HCT116 (cell line): ENCODE data around the gene DLG2. TPM values are rescaled to one million over a fixed set of nuclear protein-coding genes. Genes with fewer than 3 reads are reported as not detected.

Experiments
- ATAC-seq: fragments of 200-7000 bp; cut with Tn5 transposase; 2 replicates; pipeline ENCODE4 v1.9.1; 2020; ENCODE audit warnings: mild to moderate bottlenecking, moderate library complexity
- BruUV-seq: library from RNA; stranded (reverse); fragments of 400-500 nt; replicated peaks from 2 replicates; lab custom pipeline; 2021; lab: Mats Ljungman, UMichigan
- CTCF ChIA-PET: fragments of 300-600 bp; sonication (Branson Sonifier 250); formaldehyde crosslinking; loops from one replicate; lab custom pipeline; 2021; ENCODE audit warnings: antibody characterized with exemption; lab: Charles Lee
- POLR2A ChIA-PET: fragments of 300-600, 350-600 bp; sonication (Branson Sonifier 250); formaldehyde crosslinking; loops from one replicate; lab custom pipeline; 2021; ENCODE audit warnings: antibody characterized with exemption; lab: Charles Lee
- RAD21 ChIA-PET, 2 experiments: fragments of 300-600 bp; sonication (Branson Sonifier 250); formaldehyde crosslinking; loops; one replicate each; lab custom pipeline; 2023; ENCODE audit warnings: low total read pairs in 2 of 2; ENCODE audit not compliant: uncharacterized antibody in 2 of 2, unreplicated experiment in 2 of 2, low non-redundant PET in 1 of 2; lab: Charles Lee
- DNase-seq: peaks from one replicate; pipeline ENCODE4 v3.0.0-alpha.2; 2010; ENCODE audit warnings: low read depth, low spot score
- H2AFZ ChIP-seq: fragments of 200-600 bp; shearing (Covaris generic), sonication (generic); 2 replicates; pipeline ENCODE4 v1.6.1; 2017; ENCODE audit warnings: low read depth, mixed run types, mixed read lengths, antibody characterized with exemption, low read length; ENCODE audit not compliant: poor library complexity, severe bottlenecking
- H3K27ac ChIP-seq: 2 replicates; pipeline ENCODE4 v1.5.1; 2012; ENCODE audit warnings: low read depth, low read length
- H3K27me3 ChIP-seq: fragments of 200-600 bp; sonication (generic); 2 replicates; pipeline ENCODE4 v1.6.1; 2016; ENCODE audit warnings: mixed run types, low read length, mixed read lengths; ENCODE audit not compliant: insufficient read depth
- H3K36me3 ChIP-seq, 2 experiments: fragments of 200-500 bp in 1 of 2; fragments of 200-600 bp in 1 of 2; sonication (Bioruptor generic) in 1 of 2; sonication (generic) in 1 of 2; 2 replicates each; pipeline versions ENCODE4 v1.5.1 to v1.6.1; 2014 to 2016; ENCODE audit warnings: low read length in 2 of 2, inconsistent platforms in 1 of 2, mixed read lengths in 1 of 2, mixed run types in 1 of 2; ENCODE audit not compliant: insufficient read depth in 2 of 2, control insufficient read depth in 1 of 2
- H3K4me1 ChIP-seq, 2 experiments: fragments of 200-600 bp in 1 of 2; sonication (generic) in 1 of 2; 2 replicates each; pipeline versions ENCODE4 v1.5.1 to v1.6.1; 2012 to 2017; ENCODE audit warnings: low read length in 2 of 2, inconsistent platforms in 1 of 2, mild to moderate bottlenecking in 1 of 2, mixed read lengths in 1 of 2, mixed run types in 1 of 2, moderate library complexity in 1 of 2; ENCODE audit not compliant: insufficient read depth in 2 of 2, control insufficient read depth in 1 of 2
- H3K4me2 ChIP-seq: fragments of 200-600 bp; sonication (generic); 2 replicates; pipeline ENCODE4 v1.6.1; 2017; ENCODE audit warnings: mixed run types, low read length, mixed read lengths
- H3K4me3 ChIP-seq, 2 experiments: fragments of 200-600 bp in 1 of 2; sonication (generic) in 1 of 2; replicated peaks in 1 of 2; 2 replicates each; pipeline ENCODE4 v1.5.1; 2011 to 2016; ENCODE audit warnings: low read length in 2 of 2, control low read depth in 1 of 2, low read depth in 1 of 2, mild to moderate bottlenecking in 1 of 2, mixed read lengths in 1 of 2, mixed run types in 1 of 2
- H3K79me2 ChIP-seq: fragments of 200-600 bp; sonication (generic); 2 replicates; pipeline ENCODE4 v1.6.1; 2017; ENCODE audit warnings: mild to moderate bottlenecking, mixed run types, low read length, moderate library complexity, mixed read lengths; ENCODE audit not compliant: insufficient read depth
- H3K9ac ChIP-seq: fragments of 200-600 bp; sonication (generic); 2 replicates; pipeline ENCODE4 v1.6.1; 2016; ENCODE audit warnings: low read length, mixed read lengths
- H3K9me2 ChIP-seq: fragments of 200-600 bp; sonication (generic), shearing (Covaris generic); 2 replicates; pipeline ENCODE4 v1.6.1; 2017; ENCODE audit warnings: mixed run types, mild to moderate bottlenecking, moderate library complexity; ENCODE audit not compliant: insufficient read depth
- H3K9me3 ChIP-seq, 2 experiments: fragments of 200-500 bp in 1 of 2; fragments of 200-600 bp in 1 of 2; sonication (Bioruptor generic) in 1 of 2; sonication (generic) in 1 of 2; 2 replicates each; pipeline ENCODE4 v1.6.1; 2014 to 2017; ENCODE audit warnings: low read length in 2 of 2, mixed read lengths in 2 of 2, inconsistent platforms in 1 of 2, low read depth in 1 of 2, mild to moderate bottlenecking in 1 of 2, mixed run types in 1 of 2, moderate library complexity in 1 of 2; ENCODE audit not compliant: control insufficient read depth in 1 of 2, insufficient read depth in 1 of 2
- H4K20me1 ChIP-seq: fragments of 200-600 bp; sonication (generic), shearing (Covaris generic); 2 replicates; pipeline ENCODE4 v1.6.1; 2017; ENCODE audit warnings: mixed run types, mild to moderate bottlenecking, moderate library complexity; ENCODE audit not compliant: insufficient read depth
- CEBPB ChIP-seq: IDR thresholded peaks from 2 replicates; pipeline ENCODE4 v1.6.1; 2012; ENCODE audit warnings: low read depth
- EGR1 ChIP-seq: IDR thresholded peaks from 2 replicates; pipeline ENCODE4 v1.6.1; 2012; ENCODE audit warnings: low read depth
- EZH2 ChIP-seq: fragments of 200-600 bp; sonication (generic); IDR thresholded peaks from 2 replicates; pipeline ENCODE4 v1.6.1; 2017; ENCODE audit warnings: antibody characterized with exemption, mixed run types
- EZH2phosphoT487 ChIP-seq: fragments of 200-600 bp; IDR thresholded peaks from 2 replicates; pipeline ENCODE4 v1.6.1; 2018; ENCODE audit warnings: antibody characterized with exemption, borderline replicate concordance
- JUND ChIP-seq: IDR thresholded peaks from 2 replicates; pipeline ENCODE4 v1.6.1; 2012
- POLR2A ChIP-seq: IDR thresholded peaks from 2 replicates; pipeline ENCODE4 v1.7.0; 2011; ENCODE audit warnings: borderline replicate concordance; ENCODE audit not compliant: insufficient read depth, insufficient read length; ENCODE audit errors: extremely low read depth
- SIN3A ChIP-seq: IDR thresholded peaks from 2 replicates; pipeline ENCODE4 v1.6.1; 2012; ENCODE audit warnings: low read depth
- ZBTB33 ChIP-seq: IDR thresholded peaks from 2 replicates; pipeline ENCODE4 v1.6.1; 2011; ENCODE audit warnings: mild to moderate bottlenecking, low read length, moderate library complexity; ENCODE audit not compliant: insufficient replicate concordance; ENCODE audit errors: extremely low read depth
- ZNF274 ChIP-seq: fragments of 200-500 bp; sonication (Bioruptor generic); IDR thresholded peaks from 2 replicates; pipeline ENCODE4 v1.6.1; 2014; ENCODE audit warnings: mild to moderate bottlenecking, low read depth, low read length, inconsistent platforms
- intact Hi-C: fragments of 100-400 bp; cut with micrococcal nuclease; formaldehyde crosslinking; loops from 2 replicates; pipeline ENCODE4 v1.10.0; 2022
- total RNA-seq: library from RNA; stranded (reverse); gene quantifications from one replicate; pipeline ENCODE4 v1.2.1, GENCODE V29; 2021; ENCODE audit not compliant: unreplicated experiment
- TF ChIP-seq, protein P1 (sequence below): IDR thresholded peaks from 2 replicates; pipeline ENCODE4 v1.6.1; 2012

DLG2 gene
- total RNA-seq, 1 experiment from 2014 or later = 2.4 TPM

DNA sequence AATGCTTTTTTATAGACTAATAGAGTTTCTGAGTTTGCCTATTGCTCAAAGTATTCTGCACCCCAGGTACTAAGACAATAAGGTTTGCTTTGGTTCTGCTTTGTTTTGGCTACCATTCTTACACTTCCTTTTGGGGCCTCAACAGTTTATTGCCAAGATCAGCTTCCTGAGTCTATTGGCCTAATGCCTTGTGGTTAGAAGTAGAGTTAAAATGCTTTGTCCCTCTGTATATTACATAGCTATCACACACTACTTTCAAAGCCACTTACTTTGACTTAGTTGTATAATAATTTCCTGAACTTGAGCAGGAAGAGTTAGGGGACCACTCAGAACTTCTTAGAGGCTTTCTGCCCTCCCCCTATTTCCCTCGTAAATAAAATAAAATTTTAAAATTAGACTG is 96.5 kb downstream of the DLG2 start:
- intact Hi-C loops = no loop called here
- H4K20me1 ChIP-seq = no peaks in the 10 kb centered on the region
- H3K27ac ChIP-seq = no peak overlapping the region
- H3K27me3 ChIP-seq = no peaks in the 10 kb centered on the region
- no peaks in the 10 kb centered on the region for H3K4me1 ChIP-seq
- H3K79me2 ChIP-seq = no peaks in the 10 kb centered on the region
- BruUV-seq = no TSS peak
- no peaks in the 10 kb centered on the region for H3K36me3 ChIP-seq
- DNase-seq = no peak
- ChIA-PET RAD21 (no interaction called here), CTCF (no interaction called here), POLR2A (no interaction called here)
- H3K4me3 ChIP-seq = no peak overlapping the region
- H3K9me3 ChIP-seq = no peaks in the 10 kb centered on the region
- no peak overlapping the region for H2AFZ ChIP-seq
- no peaks in the 10 kb centered on the region for H3K9me2 ChIP-seq
- H3K9ac ChIP-seq = no peak overlapping the region
- no peak for ATAC-seq
- TF ChIP-seq ZNF274 = no peak
- TF ChIP-seq EZH2 = no peak
- no peak for TF ChIP-seq EGR1
- TF ChIP-seq CEBPB = no peak
- TF ChIP-seq EZH2phosphoT487 = no peak
- H3K4me2 ChIP-seq = no peak overlapping the region

GRCh38 chr11:85526564-85526963 is 100.6 kb downstream of the DLG2 start:
- DNase-seq (no peak), ATAC-seq (no peak)
- Histone ChIP-seq H3K9me2 (no peaks in the 10 kb centered on the region), H4K20me1 (no peaks in the 10 kb centered on the region), H3K27me3 (no peaks in the 10 kb centered on the region), H3K79me2 (no peaks in the 10 kb centered on the region), H3K9me3 (no peaks in the 10 kb centered on the region), H3K4me3 (no peak overlapping the region), H3K27ac (no peak overlapping the region), H3K4me1 (no peaks in the 10 kb centered on the region), H3K36me3 (no peaks in the 10 kb centered on the region), H3K4me2 (no peak overlapping the region), H2AFZ (no peak overlapping the region), H3K9ac (no peak overlapping the region)
- intact Hi-C loops = no loop called here
- TF ChIP-seq, protein P1, sequence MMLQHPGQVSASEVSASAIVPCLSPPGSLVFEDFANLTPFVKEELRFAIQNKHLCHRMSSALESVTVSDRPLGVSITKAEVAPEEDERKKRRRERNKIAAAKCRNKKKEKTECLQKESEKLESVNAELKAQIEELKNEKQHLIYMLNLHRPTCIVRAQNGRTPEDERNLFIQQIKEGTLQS = no peak
- no peak for TF ChIP-seq SIN3A
- no peak for TF ChIP-seq JUND
- TF ChIP-seq ZBTB33 = no peak
- TF ChIP-seq POLR2A = no peak
- ChIA-PET POLR2A (no interaction called here), RAD21 (no interaction called here), CTCF (no interaction called here)
- no TSS peak for BruUV-seq
